Urinary bladder (tissue), 4 donors: ENCODE data around the gene MCRS1. TPM values are rescaled to one million over a fixed set of nuclear protein-coding genes. Genes with fewer than 3 reads are reported as not detected.
"Not testable (repeated sequence)": the region's sequence is repeated elsewhere in the genome, so short reads cannot be mapped to it uniquely, and the experiment has no call there.

Experiments
- DNase-seq: peaks from one replicate; pipeline ENCODE4 v3.0.0-alpha.2; 2015; ENCODE audit errors: extremely low spot score
- H3K27ac ChIP-seq: one replicate; pipeline ENCODE4 v1.5.1; 2013; ENCODE audit warnings: low read depth, mild to moderate bottlenecking, moderate library complexity
- H3K36me3 ChIP-seq: one replicate; pipeline ENCODE4 v1.6.1; 2013; ENCODE audit warnings: mild to moderate bottlenecking, moderate library complexity; ENCODE audit not compliant: insufficient read depth
- H3K4me1 ChIP-seq: one replicate; pipeline ENCODE4 v1.6.1; 2013; ENCODE audit warnings: mild to moderate bottlenecking, moderate library complexity; ENCODE audit not compliant: insufficient read depth
- H3K4me3 ChIP-seq: one replicate; pipeline ENCODE4 v1.5.1; 2013; ENCODE audit warnings: low read depth, low read length
- WGBS: extraction: QIAGEN DNeasy Blood & Tissue Kit; methylation state at CpG from one replicate; pipeline ENCODE4 v1.1.7; 2013; 5-methylcytosine and 5-hydroxymethylcytosine counted together
- polyA plus RNA-seq: library from polyadenylated mRNA; stranded (reverse); fragments of 200-250 nt; gene quantifications from one replicate; pipeline ENCODE4 v1.2.3, GENCODE V29; 2013
- total RNA-seq: library from RNA; depleted of rRNA; stranded (reverse); fragments of >200 nt; gene quantifications from one replicate; pipeline ENCODE4 v1.2.3, GENCODE V29; 2014
- donor health status: healthy with polysubstance abuse.
- donor health status: healthy.

The MCRS1 gene, protein sequence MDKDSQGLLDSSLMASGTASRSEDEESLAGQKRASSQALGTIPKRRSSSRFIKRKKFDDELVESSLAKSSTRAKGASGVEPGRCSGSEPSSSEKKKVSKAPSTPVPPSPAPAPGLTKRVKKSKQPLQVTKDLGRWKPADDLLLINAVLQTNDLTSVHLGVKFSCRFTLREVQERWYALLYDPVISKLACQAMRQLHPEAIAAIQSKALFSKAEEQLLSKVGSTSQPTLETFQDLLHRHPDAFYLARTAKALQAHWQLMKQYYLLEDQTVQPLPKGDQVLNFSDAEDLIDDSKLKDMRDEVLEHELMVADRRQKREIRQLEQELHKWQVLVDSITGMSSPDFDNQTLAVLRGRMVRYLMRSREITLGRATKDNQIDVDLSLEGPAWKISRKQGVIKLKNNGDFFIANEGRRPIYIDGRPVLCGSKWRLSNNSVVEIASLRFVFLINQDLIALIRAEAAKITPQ
- 23.0 TPM for total RNA-seq
- 48.3 TPM for polyA plus RNA-seq

DNA sequence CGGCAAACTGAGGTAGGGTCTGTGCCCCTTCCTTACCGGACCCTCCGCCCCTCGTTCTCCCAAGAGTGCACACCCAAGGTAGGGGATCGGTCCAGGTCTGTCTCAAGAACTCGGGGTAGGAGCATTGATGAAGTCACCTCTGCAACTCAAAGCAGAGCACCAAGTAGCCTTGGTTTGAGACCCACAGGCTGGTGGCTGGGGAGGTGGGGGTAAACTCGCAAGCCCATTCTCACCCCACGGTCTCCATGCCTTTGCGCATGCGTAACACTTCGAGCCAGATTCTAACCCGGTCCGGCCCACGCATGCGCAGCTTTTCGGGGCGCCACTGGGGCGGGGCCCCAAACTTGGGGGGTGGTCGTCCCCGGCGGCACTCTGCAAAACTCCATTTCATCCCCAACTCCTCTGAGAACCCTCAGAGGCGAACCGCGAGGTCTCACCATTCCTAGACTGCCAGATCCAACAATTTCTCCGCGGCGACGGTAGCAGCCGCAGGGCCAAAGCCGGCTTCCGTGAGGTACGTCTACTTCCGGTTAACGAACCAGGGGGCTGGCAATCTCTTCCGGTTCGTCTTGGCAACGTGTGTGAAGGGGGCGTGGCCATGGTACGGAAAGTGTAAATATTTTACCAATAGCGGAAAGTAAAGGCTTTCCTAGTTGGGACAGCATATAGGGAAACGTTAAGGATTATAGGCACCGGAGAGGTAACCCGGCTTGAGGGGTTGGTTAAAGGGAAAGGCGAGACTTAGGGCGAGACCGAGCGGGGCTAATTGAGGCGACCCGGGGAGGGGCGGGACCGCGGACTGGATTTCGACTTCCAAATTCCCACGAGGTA lies at the start of gene MCRS1:
MCRS1 (minus strand) TSS at position 532 of the 831 bp plus-strand sequence. CDS start 1,411 bp downstream, outside the sequence.
- H3K4me3 ChIP-seq = peak within 1 kb of the TSS; percentile 69
- H3K4me1 ChIP-seq = peaks cover 2% of the 10 kb centered on the region
- DNase-seq = peak; percentile 88
- no peaks in the 10 kb centered on the region for H3K36me3 ChIP-seq
- WGBS = under 1% methylated on average over 54 of the region's 54 CpGs
- peak within 1 kb of the TSS; percentile 57 for H3K27ac ChIP-seq

DNA sequence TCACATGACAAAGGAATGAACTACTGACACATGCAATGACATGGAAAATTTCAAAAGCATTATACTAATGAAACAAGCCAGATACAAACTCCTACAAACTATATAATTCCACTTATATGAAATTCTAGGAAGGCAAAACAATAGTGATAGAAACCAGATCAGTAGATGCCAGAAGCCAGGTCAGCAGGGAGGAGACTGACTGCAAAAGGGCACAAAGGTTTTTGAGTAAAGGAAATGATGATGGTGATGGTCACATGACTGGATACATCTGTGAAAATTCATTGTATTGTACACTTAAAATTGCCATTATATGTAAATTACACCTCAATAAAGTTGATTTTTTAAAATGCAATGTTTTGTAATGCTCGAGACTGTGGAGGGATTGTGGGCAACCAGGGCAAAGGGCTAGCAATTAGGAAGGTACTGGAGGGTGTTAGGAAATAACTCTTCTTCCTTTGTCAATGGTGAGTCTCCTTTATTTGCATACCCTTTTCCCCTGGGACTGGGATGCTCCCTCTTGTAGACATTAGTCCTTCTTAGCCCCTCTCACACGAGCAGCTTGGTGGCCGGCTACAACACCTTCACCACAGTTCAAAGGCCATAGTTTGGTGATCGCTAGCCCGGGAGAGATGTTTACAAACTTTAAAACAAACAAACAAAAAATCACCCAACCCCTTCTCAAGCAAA lies 48.7 kb upstream of the MCRS1 start:
- DNase-seq = no peak
- H3K4me1 ChIP-seq = no peaks in the 10 kb centered on the region
- no peak overlapping the region for H3K4me3 ChIP-seq
- WGBS = 52% methylated on average over 5 of the region's 5 CpGs
- H3K36me3 ChIP-seq = no peaks in the 10 kb centered on the region
- H3K27ac ChIP-seq = no peak overlapping the region

DNA sequence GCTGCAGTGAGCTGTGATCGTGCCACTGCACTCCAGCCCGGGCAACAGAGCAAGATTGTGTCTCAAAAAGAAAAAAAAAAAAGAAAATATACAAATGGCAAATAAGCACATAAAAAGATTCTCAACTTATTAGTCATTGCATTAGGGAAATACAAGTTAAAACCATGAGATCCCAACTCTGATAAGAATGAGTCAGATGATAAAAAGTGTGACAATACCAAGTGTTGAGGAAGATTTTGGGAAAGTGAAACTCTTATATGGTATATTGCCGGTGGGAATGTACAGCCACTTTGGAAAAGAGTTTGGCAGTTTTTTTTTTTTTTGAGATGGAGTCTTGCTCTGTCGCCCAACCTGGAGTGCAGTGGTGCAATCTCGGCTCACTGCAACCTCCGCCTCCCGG lies 47.8 kb upstream of the MCRS1 start:
- Histone ChIP-seq H3K4me1 (no peaks in the 10 kb centered on the region), H3K27ac (no peak overlapping the region), H3K36me3 (no peaks in the 10 kb centered on the region), H3K4me3 (no peak overlapping the region)
- WGBS = 93% methylated on average over 7 of the region's 7 CpGs
- DNase-seq = no peak

DNA sequence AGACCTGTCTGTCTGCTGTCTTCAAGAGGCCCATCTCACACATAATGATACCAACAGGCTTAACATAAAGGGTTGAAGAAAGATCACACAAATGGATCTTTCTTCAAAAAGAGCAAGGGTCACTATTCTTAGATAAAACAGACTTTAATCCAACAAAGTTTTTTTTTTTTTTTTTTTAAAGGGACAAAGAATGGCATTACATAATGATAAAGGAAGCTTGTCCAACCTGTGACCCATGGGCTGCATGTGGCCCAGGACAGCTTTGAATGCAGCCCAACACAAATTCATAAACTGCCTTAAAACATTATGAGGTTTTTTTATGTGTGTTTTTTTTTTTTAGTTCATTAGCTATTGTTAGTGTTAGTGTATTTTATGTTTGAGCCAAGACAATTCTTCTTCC lies 44.3 kb upstream of the MCRS1 start:
- no peak overlapping the region for H3K4me3 ChIP-seq
- no peaks in the 10 kb centered on the region for H3K4me1 ChIP-seq
- no peak for DNase-seq
- no peak overlapping the region for H3K27ac ChIP-seq
- no peaks in the 10 kb centered on the region for H3K36me3 ChIP-seq

DNA sequence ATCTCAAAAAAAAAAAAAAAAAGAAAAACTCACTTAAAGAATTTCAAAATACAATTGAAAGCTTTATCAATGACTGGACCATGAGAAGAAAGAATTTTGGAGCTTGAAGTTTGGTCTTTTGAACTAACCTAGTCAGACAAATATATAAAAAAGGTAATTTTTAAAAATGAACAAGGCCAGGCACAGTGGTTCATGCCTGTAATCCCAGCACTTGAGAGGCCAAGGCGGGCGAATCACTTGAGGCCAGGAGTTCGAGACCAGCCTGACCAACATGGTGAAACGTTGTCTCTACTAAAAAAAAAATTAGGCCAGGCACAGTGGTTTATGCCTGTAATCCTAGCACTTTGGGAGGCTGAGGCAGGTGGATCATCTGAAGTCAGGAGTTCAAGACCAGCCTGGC lies 42.8 kb upstream of the MCRS1 start:
- not testable (repeated sequence) for H3K27ac ChIP-seq, H3K4me1 ChIP-seq, H3K36me3 ChIP-seq, H3K4me3 ChIP-seq, DNase-seq
- WGBS = 99% methylated on average over 4 of the region's 4 CpGs

DNA sequence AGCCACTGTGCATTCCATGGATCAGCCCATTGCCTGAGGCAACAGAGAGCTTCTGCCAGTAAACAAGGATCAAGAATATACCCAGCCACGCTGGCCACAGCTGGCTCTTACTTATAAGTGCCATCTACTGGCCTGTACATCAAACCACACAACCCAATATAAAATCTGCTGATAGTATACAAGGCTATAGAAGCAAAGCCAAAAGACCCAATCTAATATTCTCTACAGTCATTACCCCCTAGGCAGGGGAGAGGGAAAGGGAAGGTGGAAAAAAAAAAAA lies 41.9 kb upstream of the MCRS1 start:
- Histone ChIP-seq H3K36me3 (no peaks in the 10 kb centered on the region), H3K4me1 (no peaks in the 10 kb centered on the region), H3K27ac (no peak overlapping the region), H3K4me3 (no peak overlapping the region)
- DNase-seq = no peak
- WGBS = 78% methylated on average over 1 of the region's 1 CpG

DNA sequence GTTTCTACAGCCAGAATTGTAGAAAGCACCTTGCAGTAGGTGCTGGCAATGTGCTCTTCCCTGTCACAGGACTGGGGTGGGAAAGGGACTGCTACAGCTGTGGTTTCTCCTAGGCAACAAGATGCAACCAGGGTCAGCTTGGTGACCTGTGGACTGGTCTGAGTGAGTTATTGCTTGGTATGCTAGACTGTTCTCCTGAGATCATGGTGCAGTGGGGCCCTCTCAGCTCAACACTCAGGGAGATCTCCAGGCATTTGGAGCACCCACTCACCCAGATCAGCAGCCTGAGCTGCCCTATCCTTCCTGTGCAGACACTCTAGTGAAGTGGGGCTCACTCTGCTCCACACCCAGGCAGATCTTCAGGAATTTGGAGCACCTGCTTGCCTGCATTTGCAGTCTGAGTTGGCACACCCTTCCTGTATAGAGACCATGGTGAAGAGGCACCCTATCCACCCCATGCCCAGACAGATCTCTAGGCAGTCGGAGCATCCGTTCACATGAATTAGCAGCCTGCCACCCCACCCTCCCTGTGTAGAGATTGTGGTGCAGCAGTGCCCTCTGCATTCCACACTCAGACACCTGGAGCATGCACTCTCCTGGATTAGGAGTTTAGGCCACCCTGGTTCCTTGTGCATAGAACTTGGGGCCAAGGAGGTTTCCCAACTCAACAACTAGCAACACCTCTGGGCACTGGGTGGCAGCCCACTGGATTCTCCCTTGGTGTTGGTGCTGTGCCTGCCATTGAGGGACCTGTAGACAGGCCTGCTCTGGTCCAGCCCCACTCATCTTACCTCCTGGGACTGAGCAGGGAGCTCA lies 41.3 kb upstream of the MCRS1 start:
- Histone ChIP-seq H3K4me3 (no peak overlapping the region), H3K27ac (no peak overlapping the region), H3K4me1 (no peaks in the 10 kb centered on the region), H3K36me3 (no peaks in the 10 kb centered on the region)
- DNase-seq = no peak
- WGBS = 93% methylated on average over 2 of the region's 2 CpGs

DNA sequence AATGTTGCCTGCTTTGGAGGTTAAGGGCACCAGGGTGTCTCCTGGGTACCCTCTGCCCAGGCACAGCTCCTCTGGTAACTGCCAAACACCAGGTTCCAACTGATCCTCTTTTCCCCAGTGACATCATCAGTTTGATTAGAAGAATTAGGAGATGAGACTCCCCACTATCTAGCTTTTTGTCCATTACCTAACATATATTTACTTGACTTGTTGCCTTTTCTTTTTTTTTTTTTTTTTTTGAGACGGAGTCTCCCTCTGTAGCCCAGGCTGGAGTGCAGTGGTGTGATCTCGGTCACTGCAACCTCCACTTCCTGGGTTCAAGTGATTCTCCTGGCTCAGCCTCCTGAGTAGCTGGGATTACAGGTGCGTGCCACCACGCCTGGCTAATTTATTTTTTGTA lies 37.6 kb upstream of the MCRS1 start, which contains the start of gene FAM186B:
FAM186B (minus strand) TSS at position 101 of the 400 bp plus-strand sequence. CDS start 162 bp downstream, outside the sequence.
- H3K36me3 ChIP-seq, DNase-seq, H3K4me1 ChIP-seq, H3K4me3 ChIP-seq, H3K27ac ChIP-seq: not testable (repeated sequence)
- WGBS = 99% methylated on average over 4 of the region's 4 CpGs

DNA sequence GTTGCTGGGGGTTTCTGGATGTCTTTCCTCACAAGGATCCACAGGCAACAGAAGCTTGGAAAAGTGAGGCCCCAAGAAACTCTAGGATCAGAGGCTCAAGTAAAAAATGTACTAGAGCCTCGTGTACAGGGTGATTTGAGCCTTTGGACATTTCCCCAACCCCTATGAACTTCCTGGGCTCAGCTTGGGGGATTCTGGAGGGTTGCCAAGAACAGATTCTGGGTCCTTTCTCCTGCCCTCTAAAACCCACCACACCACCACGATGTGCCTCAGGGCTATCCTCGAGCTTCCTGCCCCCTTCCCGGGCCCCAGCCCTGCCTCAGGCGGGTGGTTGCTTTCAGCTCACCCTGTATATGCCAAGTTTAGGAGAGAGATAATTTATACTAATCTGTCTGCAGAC lies 36.9 kb upstream of the MCRS1 start:
- no peaks in the 10 kb centered on the region for H3K36me3 ChIP-seq
- H3K4me3 ChIP-seq = no peak overlapping the region
- no peaks in the 10 kb centered on the region for H3K4me1 ChIP-seq
- WGBS = 30% methylated on average over 5 of the region's 5 CpGs
- no peak for DNase-seq
- no peak overlapping the region for H3K27ac ChIP-seq

DNA sequence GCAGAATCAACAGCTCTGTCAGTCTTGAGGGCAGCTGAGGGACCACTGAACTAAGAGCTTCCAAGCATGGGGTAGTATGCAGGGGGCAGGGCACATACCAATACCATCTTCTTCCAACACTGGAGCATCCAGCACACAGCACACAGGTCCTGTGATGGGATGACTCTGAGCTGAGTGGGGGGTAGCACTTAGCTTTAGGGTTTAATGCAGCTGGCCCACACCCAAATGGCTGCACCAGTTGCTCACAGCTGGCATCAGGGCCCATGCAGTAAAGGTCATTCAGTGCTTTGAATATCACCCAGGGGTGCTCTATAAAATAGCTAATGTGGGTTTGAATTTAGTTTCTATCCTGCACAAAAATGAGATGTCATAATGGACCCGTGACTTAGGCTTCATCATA lies 35.8 kb upstream of the MCRS1 start:
- Histone ChIP-seq H3K4me1 (no peaks in the 10 kb centered on the region), H3K27ac (no peak overlapping the region), H3K4me3 (no peak overlapping the region), H3K36me3 (no peaks in the 10 kb centered on the region)
- no peak for DNase-seq
- 88% methylated on average over 1 of the region's 1 CpG for WGBS

DNA sequence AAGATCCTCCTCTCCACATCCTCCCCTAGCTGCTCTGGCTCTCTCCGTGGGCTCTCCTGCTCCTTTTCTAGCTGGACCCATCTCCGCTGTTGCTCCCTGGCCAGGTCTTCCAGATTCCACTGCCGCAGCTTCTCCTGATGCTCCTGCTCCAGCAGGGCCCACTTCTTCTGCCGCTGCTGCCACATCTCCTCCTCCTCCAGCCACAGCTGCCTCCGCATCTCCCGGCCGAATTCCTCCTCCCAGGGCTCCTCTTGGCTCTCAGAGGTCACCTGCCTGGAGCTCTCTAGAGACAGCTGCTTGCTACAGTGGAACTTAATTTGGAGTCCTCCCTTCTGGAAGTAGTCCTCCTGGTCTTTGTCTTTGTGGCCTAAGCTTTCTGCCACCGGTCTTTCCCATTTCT lies 32.0 kb upstream of the MCRS1 start:
- no peaks in the 10 kb centered on the region for H3K36me3 ChIP-seq
- H3K4me1 ChIP-seq = no peaks in the 10 kb centered on the region
- WGBS = 96% methylated on average over 8 of the region's 8 CpGs
- H3K4me3 ChIP-seq = no peak overlapping the region
- H3K27ac ChIP-seq = no peak overlapping the region
- no peak for DNase-seq

DNA sequence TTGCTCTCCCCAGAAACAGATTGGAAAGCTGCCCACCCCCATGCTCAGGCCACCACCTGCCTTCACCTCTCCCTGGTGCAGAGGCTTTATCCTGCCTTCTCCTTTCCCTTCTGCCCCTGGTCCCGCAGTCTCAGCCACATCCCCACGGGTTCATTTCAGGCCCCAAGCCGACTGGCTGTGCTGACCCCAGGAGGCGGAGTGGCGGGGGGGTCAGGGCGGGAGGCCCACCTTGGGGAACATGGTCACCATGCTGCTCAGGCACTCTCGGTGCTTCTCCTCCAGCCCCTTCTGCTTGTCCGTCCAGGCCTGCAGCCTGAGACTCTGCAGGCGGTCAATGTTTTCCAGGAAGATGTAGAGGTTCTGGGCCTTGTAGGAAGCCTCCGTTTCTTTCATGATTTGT lies 30.6 kb upstream of the MCRS1 start:
- WGBS = 77% methylated on average over 10 of the region's 10 CpGs
- Histone ChIP-seq H3K4me3 (no peak overlapping the region), H3K27ac (no peak overlapping the region), H3K36me3 (no peaks in the 10 kb centered on the region), H3K4me1 (no peaks in the 10 kb centered on the region)
- DNase-seq = no peak
